A549 (cell line): ENCODE measurements around the gene ZP1. TPM values are rescaled to one million over a fixed set of nuclear protein-coding genes. Genes with fewer than 3 reads are reported as not detected.

ENCODE experiments used
- ATAC-seq, 2 experiments: fragments of 200-7000 bp in 1 of 2; fragments of >200 bp in 1 of 2; cut with Nextera tagmentation in 1 of 2; cut with Tn5 transposase in 1 of 2; 3 replicates each; pipeline versions ENCODE4 v1.8.0 to v1.9.1; 2018 to 2020; ENCODE audit warnings: mild to moderate bottlenecking in 1 of 2, moderate library complexity in 1 of 2
- CTCF ChIA-PET: fragments of 300-600 bp; sonication (Branson Sonifier 250); formaldehyde crosslinking; extraction: SDS; loops from one replicate; lab custom pipeline; 2021; ENCODE audit warnings: antibody characterized with exemption, inconsistent platforms; lab: Yijun Ruan, JAX
- POLR2A ChIA-PET: fragments of 350-600 bp; formaldehyde crosslinking; extraction: SDS; loops from one replicate; lab custom pipeline; 2021; ENCODE audit warnings: antibody characterized with exemption, inconsistent platforms; lab: Yijun Ruan, JAX
- DNase-seq, 2 experiments: peaks; one replicate each; pipeline versions ENCODE4 v3.0.0 to v3.0.0-alpha.2; 2011 to 2016; ENCODE audit warnings: low read depth in 1 of 2, low spot score in 1 of 2
- FAIRE-seq: peaks from 2 replicates; lab custom pipeline; 2011; peaks lifted over from hg19 to GRCh38; lab: Jason Lieb, UNC
- H3K27ac ChIP-seq, 2 experiments: fragments of >200 bp; sonication (Bioruptor Twin); formaldehyde crosslinking; 3 replicates each; pipeline ENCODE4 v1.5.1; 2016 to 2017
- H3K4me1 ChIP-seq: fragments of >200 bp; sonication (Bioruptor Twin); formaldehyde crosslinking; 3 replicates; pipeline ENCODE4 v1.6.1; 2016
- H3K4me2 ChIP-seq: fragments of >200 bp; sonication (Bioruptor Twin); formaldehyde crosslinking; 3 replicates; pipeline ENCODE4 v1.6.1; 2016
- H3K4me3 ChIP-seq: fragments of >200 bp; sonication (Bioruptor Twin); formaldehyde crosslinking; 3 replicates; pipeline ENCODE4 v1.5.1; 2016
- H3K9me3 ChIP-seq: fragments of >200 bp; sonication (Bioruptor Twin); formaldehyde crosslinking; 3 replicates; pipeline ENCODE4 v1.6.1; 2016
- CBX2 ChIP-seq: fragments of 200-600 bp; sonication (generic); IDR thresholded peaks from 2 replicates; pipeline ENCODE4 v1.6.1; 2016; ENCODE audit warnings: low read depth, mild to moderate bottlenecking, borderline replicate concordance
- CEBPB ChIP-seq, 2 experiments: fragments of >200 bp in 1 of 2; sonication (Bioruptor Twin) in 1 of 2; formaldehyde crosslinking in 1 of 2; IDR thresholded peaks; 2 replicates each; pipeline ENCODE4 v1.6.1; 2012 to 2016
- FOSB ChIP-seq: fragments of 250-450 bp; sonication (Bioruptor Pico); IDR thresholded peaks from 2 replicates; pipeline ENCODE4 v1.5.0; 2020; ENCODE audit warnings: mild to moderate bottlenecking, moderate library complexity
- FOSL2 ChIP-seq, 2 experiments: fragments of 450-650 bp in 1 of 2; fragments of >200 bp in 1 of 2; sonication (Bioruptor Twin) in 1 of 2; formaldehyde crosslinking; IDR thresholded peaks; 2 replicates each; pipeline versions ENCODE4 v1.5.0 to v1.6.1; 2016 to 2020; ENCODE audit warnings: mild to moderate bottlenecking in 1 of 2, moderate library complexity in 1 of 2
- FOXS1 ChIP-seq: fragments of 250-450 bp; sonication (Bioruptor Pico); IDR thresholded peaks from 2 replicates; pipeline ENCODE4 v1.5.0; 2020; ENCODE audit warnings: mild to moderate bottlenecking, moderate library complexity
- HDAC2 ChIP-seq: fragments of 200-600 bp; sonication (generic); IDR thresholded peaks from 2 replicates; pipeline ENCODE4 v1.6.1; 2016
- HOXA7 ChIP-seq: fragments of 250-450 bp; sonication (Bioruptor Pico); IDR thresholded peaks from 2 replicates; pipeline ENCODE4 v1.5.0; 2020; ENCODE audit warnings: mild to moderate bottlenecking, moderate library complexity
- JUN ChIP-seq, 2 experiments: fragments of >200 bp; sonication (Bioruptor Twin); formaldehyde crosslinking; IDR thresholded peaks; 2 replicates in 1 of 2; 3 replicates in 1 of 2; pipeline ENCODE4 v1.6.1; 2016 to 2017
- JUNB ChIP-seq: fragments of >200 bp; sonication (Bioruptor Twin); formaldehyde crosslinking; IDR thresholded peaks from 2 replicates; pipeline ENCODE4 v1.6.1; 2016
- KDM5A ChIP-seq: fragments of 200-600 bp; sonication (generic); IDR thresholded peaks from 2 replicates; pipeline ENCODE4 v1.6.1; 2016; ENCODE audit warnings: antibody characterized with exemption, mild to moderate bottlenecking
- MAFK ChIP-seq: fragments of 450-650 bp; IDR thresholded peaks from 2 replicates; pipeline ENCODE4 v1.6.1; 2014; ENCODE audit not compliant: partially characterized antibody
- MAZ ChIP-seq: fragments of 150-350 bp; IDR thresholded peaks from 2 replicates; pipeline ENCODE4 v1.6.1; 2014; ENCODE audit warnings: antibody characterized with exemption, low read depth, low read length, borderline replicate concordance
- MYC ChIP-seq: IDR thresholded peaks from 2 replicates; pipeline ENCODE4 v1.6.1; 2012; ENCODE audit warnings: mild to moderate bottlenecking, inconsistent platforms, low read length, improper control_type of control experiment, borderline replicate concordance
- NPAS2 ChIP-seq: fragments of 250-450 bp; sonication (Bioruptor Pico); IDR thresholded peaks from 2 replicates; pipeline ENCODE4 v1.8.0; 2022; ENCODE audit warnings: mild to moderate bottlenecking, moderate library complexity, borderline replicate concordance
- POLR2AphosphoS2 ChIP-seq: conservative IDR thresholded peaks from 2 replicates; pipeline ENCODE4 v1.6.1; 2012; ENCODE audit warnings: low read length, improper control_type of control experiment, inconsistent platforms
- RAD21 ChIP-seq, 2 experiments: fragments of >200 bp in 1 of 2; sonication (Bioruptor Twin) in 1 of 2; formaldehyde crosslinking in 1 of 2; IDR thresholded peaks in 1 of 2; conservative IDR thresholded peaks in 1 of 2; 2 replicates in 1 of 2; 3 replicates in 1 of 2; pipeline ENCODE4 v1.6.1; 2012 to 2018; ENCODE audit warnings: inconsistent platforms in 1 of 2
- ZC3H11A ChIP-seq: fragments of 450-650 bp; IDR thresholded peaks from 2 replicates; pipeline ENCODE4 v1.6.1; 2014; ENCODE audit warnings: antibody characterized with exemption, mild to moderate bottlenecking
- WGBS: methylation state at CpG from one replicate; pipeline ENCODE4 v1.1.6; 2017; ENCODE audit errors: missing lambda C conversion rate; 5-methylcytosine and 5-hydroxymethylcytosine counted together
- polyA plus RNA-seq, 4 experiments: library from polyadenylated mRNA; depleted of rRNA in 3 of 4; stranded (reverse); fragments of >200 nt; fragmentation: RNase III in 1 of 4; extraction: RNeasy Plus Mini Kit Qiagen cat#74134 plus additional on column Dnase treatment in 1 of 4; gene quantifications; 2 replicates in 3 of 4; 3 replicates in 1 of 4; pipeline ENCODE4 v1.2.3, GENCODE V29; 2011 to 2017
- TF ChIP-seq, protein P1 (sequence below): fragments of >200 bp; sonication (Bioruptor Twin); formaldehyde crosslinking; IDR thresholded peaks from 3 replicates; pipeline ENCODE4 v1.5.1; 2016
- TF ChIP-seq, protein P2 (sequence below): fragments of 250-450 bp; sonication (Bioruptor Pico); IDR thresholded peaks from 2 replicates; pipeline ENCODE4 v1.5.0; 2021; ENCODE audit warnings: mild to moderate bottlenecking, moderate library complexity, borderline replicate concordance
- TF ChIP-seq, protein P3 (sequence below): fragments of 450-650 bp; IDR thresholded peaks from 2 replicates; pipeline ENCODE4 v1.6.1; 2014; ENCODE audit warnings: antibody characterized with exemption

The ZP1 gene
- polyA plus RNA-seq, 2 of the 4 experiments (the other 2 are of a cell fraction): 0.06 to 0.30 TPM

DNA sequence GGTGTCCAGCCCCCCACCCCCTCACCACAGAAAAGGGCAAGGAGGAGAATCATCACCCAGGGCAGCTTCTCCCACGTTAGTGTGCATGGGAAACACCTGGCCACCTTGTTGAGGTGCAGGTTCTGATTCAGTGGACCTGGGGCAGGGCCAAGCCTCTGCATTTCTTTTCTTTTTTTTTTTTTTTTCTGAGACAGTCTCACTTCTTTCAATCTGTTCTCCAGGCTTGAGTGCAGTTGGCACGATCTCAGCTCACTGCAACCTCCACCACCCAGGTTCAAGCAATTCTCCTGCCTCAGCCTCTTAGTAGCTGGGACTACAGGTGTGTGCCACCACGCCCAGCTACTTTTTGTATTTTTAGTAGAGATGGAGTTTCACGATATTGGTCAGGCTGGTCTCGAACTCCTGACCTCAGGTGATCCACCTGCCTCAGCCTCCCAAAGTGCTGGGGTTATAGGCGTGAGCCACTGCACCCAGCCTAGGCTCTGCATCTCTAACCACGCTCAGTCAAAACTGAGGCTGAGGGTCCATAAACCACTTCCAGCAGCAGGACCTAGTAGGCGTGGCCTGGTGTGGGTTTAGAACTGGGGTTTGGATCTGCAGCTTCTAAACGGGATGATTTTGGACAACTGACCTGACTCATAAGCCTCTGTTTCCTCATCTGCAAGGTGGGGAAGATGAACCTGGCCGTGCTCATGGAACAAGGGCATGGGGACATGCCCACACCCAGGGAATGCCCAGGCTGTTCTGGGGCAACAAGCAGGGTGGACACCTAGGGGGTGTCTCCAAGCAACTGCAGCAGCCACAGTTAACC is 734 bp downstream of the ZP1 start:
- Histone ChIP-seq H3K9me3 (no peaks in the 10 kb centered on the region), H3K4me1 (peaks cover 18% of the 10 kb centered on the region), H3K27ac (no peak overlapping the region), H3K4me2 (no peak overlapping the region), H3K4me3 (no peak overlapping the region)
- ChIA-PET POLR2A (no interaction called here), CTCF (interaction anchor here (0.9 to 12.3 kb wide), 7 partner anchors 17 to 92 kb away, joined by 3 to 79 read pairs (median 12); no protein-coding TSS in a partner anchor)
- ATAC-seq (no peak), DNase-seq (no peak), FAIRE-seq (no peak)
- TF ChIP-seq HDAC2: no peak
- TF ChIP-seq, protein P1, sequence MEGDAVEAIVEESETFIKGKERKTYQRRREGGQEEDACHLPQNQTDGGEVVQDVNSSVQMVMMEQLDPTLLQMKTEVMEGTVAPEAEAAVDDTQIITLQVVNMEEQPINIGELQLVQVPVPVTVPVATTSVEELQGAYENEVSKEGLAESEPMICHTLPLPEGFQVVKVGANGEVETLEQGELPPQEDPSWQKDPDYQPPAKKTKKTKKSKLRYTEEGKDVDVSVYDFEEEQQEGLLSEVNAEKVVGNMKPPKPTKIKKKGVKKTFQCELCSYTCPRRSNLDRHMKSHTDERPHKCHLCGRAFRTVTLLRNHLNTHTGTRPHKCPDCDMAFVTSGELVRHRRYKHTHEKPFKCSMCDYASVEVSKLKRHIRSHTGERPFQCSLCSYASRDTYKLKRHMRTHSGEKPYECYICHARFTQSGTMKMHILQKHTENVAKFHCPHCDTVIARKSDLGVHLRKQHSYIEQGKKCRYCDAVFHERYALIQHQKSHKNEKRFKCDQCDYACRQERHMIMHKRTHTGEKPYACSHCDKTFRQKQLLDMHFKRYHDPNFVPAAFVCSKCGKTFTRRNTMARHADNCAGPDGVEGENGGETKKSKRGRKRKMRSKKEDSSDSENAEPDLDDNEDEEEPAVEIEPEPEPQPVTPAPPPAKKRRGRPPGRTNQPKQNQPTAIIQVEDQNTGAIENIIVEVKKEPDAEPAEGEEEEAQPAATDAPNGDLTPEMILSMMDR: no peak
- no peak for TF ChIP-seq MAZ
- TF ChIP-seq JUNB: no peak
- TF ChIP-seq FOSB (CRISPR knock-in tag): no peak
- no peak for TF ChIP-seq KDM5A
- no peak for TF ChIP-seq FOSL2 (IDR thresholded peaks at IDR 0.05)
- no peak for TF ChIP-seq FOSL2 (CRISPR knock-in tag; IDR thresholded peaks at IDR 0.05)
- TF ChIP-seq POLR2AphosphoS2: no peak
- TF ChIP-seq MAFK: no peak
- TF ChIP-seq HOXA7: no peak
- TF ChIP-seq CEBPB (IDR thresholded peaks at IDR 0.05): no peak
- no peak for TF ChIP-seq MYC
- TF ChIP-seq, protein P2, sequence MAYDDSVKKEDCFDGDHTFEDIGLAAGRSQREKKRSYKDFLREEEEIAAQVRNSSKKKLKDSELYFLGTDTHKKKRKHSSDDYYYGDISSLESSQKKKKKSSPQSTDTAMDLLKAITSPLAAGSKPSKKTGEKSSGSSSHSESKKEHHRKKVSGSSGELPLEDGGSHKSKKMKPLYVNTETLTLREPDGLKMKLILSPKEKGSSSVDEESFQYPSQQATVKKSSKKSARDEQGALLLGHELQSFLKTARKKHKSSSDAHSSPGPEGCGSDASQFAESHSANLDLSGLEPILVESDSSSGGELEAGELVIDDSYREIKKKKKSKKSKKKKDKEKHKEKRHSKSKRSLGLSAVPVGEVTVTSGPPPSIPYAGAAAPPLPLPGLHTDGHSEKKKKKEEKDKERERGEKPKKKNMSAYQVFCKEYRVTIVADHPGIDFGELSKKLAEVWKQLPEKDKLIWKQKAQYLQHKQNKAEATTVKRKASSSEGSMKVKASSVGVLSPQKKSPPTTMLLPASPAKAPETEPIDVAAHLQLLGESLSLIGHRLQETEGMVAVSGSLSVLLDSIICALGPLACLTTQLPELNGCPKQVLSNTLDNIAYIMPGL: no peak
- TF ChIP-seq JUN (IDR thresholded peaks at IDR 0.05): no peak
- no peak for TF ChIP-seq CBX2
- 68% methylated on average over 10 of the region's 10 CpGs for WGBS

DNA sequence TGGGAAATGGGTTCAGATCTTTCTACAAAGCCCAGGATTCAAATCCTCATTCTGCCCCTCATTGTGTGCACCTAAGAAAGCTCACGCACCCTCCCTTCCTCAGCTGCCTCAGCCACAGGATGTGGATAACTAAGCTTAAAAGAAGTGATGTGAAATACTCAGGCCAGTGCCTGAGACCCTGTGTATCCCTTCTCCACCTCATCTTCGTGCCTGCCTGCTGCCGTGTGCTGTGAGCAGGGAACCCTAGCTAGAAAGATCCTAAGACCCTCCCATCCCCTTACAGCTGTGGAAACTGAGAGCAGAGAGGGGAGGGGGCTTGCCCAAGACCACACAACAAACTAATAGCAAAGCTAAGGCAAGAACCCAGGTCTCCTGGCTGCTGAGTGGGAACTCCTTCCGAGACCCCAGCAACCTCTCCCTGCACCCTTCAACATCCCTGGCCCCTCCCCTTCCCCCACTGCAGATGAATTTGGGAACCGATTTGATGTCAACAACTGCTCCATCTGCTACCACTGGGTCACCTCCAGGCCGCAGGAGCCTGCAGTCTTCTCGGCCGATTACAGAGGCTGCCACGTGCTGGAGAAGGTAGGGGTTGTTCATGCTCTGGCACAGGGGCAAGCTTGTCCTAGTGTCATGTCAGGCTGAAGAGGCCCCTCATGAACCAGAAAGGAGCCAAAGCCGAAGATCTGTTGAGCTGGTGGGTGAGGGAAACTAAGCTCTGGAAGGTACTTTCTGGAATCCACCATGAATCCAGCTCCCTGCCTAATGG is 1.5 kb downstream of the ZP1 start:
- no peak for FAIRE-seq
- H3K27ac ChIP-seq: no peak overlapping the region
- no peaks in the 10 kb centered on the region for H3K9me3 ChIP-seq
- H3K4me3 ChIP-seq: no peak overlapping the region
- H3K4me1 ChIP-seq: peaks cover 22% of the 10 kb centered on the region
- DNase-seq: no peak
- CTCF ChIA-PET: interaction anchor here (1.7 to 12.3 kb wide), 5 partner anchors 18 to 93 kb away, joined by 7 to 79 read pairs (median 15); no protein-coding TSS in a partner anchor
- TF ChIP-seq MAFK (no peak), RAD21 (conservative IDR thresholded peaks at IDR 0.05 in 1 of 2, IDR thresholded peaks at IDR 0.05 in 1 of 2) (no peak), FOSL2 (IDR thresholded peaks at IDR 0.05) (no peak), FOSL2 (CRISPR knock-in tag; IDR thresholded peaks at IDR 0.05) (no peak), POLR2AphosphoS2 (no peak), ZC3H11A (no peak), FOXS1 (CRISPR knock-in tag) (no peak), NPAS2 (CRISPR knock-in tag) (no peak)
- TF ChIP-seq, protein P3, sequence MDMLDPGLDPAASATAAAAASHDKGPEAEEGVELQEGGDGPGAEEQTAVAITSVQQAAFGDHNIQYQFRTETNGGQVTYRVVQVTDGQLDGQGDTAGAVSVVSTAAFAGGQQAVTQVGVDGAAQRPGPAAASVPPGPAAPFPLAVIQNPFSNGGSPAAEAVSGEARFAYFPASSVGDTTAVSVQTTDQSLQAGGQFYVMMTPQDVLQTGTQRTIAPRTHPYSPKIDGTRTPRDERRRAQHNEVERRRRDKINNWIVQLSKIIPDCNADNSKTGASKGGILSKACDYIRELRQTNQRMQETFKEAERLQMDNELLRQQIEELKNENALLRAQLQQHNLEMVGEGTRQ: no peak
- H3K4me2 ChIP-seq: no peak overlapping the region
- ATAC-seq: no peak
- WGBS: 66% methylated on average over 10 of the region's 10 CpGs
- POLR2A ChIA-PET: no interaction called here
